ENCODE results near the gene GAB1. TPM values are rescaled to one million over a fixed set of nuclear protein-coding genes. Genes with fewer than 3 reads are reported as not detected.

Gene GAB1
- total RNA-seq, 1 experiment from 2014 or later, result 3.8 TPM

DNA sequence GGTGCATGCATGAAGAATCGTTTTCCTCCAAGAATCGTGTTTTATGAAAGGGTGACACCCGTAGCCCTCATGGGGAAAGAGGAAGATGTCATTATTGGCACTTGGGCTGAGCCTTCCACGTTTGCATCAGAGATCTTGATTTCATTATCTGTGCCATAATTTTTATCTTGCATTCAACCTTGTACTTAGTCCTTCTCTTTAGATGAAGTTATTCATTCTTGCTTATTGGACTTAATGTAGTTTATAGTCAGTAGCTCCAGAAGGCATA lies 66.8 kb downstream of the GAB1 start:
- H3K9me3 ChIP-seq (ENCODE audit: control insufficient read depth in 1 of 2, insufficient read depth in 1 of 2, low read depth in 1 of 2, low read length in 2 of 2), result no peaks in the 10 kb centered on the region
- CTCF ChIA-PET, result interaction anchor here (1.1 kb wide), 1 partner anchor 9 kb away, joined by 3 read pairs; no protein-coding TSS in a partner anchor
- POLR2A ChIA-PET, result no interaction called here
- H3K36me3 ChIP-seq (ENCODE audit: control insufficient read depth in 1 of 2, insufficient read depth in 2 of 2, low read length in 2 of 2), result no peaks in the 10 kb centered on the region
- RAD21 ChIA-PET (ENCODE audit: low non-redundant PET in 1 of 2, low total read pairs in 2 of 2, uncharacterized antibody in 2 of 2, unreplicated experiment in 2 of 2), result no interaction called here
- H3K27ac ChIP-seq (ENCODE audit: low read depth, low read length), result no peak overlapping the region
- no peak overlapping the region for H3K4me2 ChIP-seq (ENCODE audit: low read length)
- no peak overlapping the region for H3K9ac ChIP-seq (ENCODE audit: low read length)
- ATAC-seq (no peak), DNase-seq (ENCODE audit: low read depth, low spot score) (no peak)
- H3K4me3 ChIP-seq (replicated peaks in 1 of 2; ENCODE audit: low read depth in 1 of 2, low read length in 2 of 2), result no peak overlapping the region
- peaks cover 2 to 6% of the 10 kb centered on the region in 2 experiments; a peak in 2 of 4 replicates for H3K4me1 ChIP-seq (ENCODE audit: control insufficient read depth in 1 of 2, insufficient read depth in 2 of 2, low read length in 2 of 2)
- intact Hi-C loops (cut with micrococcal nuclease), result no loop called here
- H3K9me2 ChIP-seq (ENCODE audit: insufficient read depth), result no peaks in the 10 kb centered on the region
- BruUV-seq (replicated peaks), result no TSS peak
- TF ChIP-seq CEBPB (IDR thresholded peaks at IDR 0.05; ENCODE audit: low read depth), result no peak
- no peak for TF ChIP-seq SIN3A (IDR thresholded peaks at IDR 0.05; ENCODE audit: low read depth)
- TF ChIP-seq ZFX (IDR thresholded peaks at IDR 0.05), result no peak
- TF ChIP-seq ELF1 (IDR thresholded peaks at IDR 0.05; ENCODE audit: borderline replicate concordance, low read depth), result no peak
- TF ChIP-seq POLR2A (IDR thresholded peaks at IDR 0.05; ENCODE audit: borderline replicate concordance, extremely low read depth, insufficient read depth, insufficient read length), result no peak
- TF ChIP-seq YY1 (IDR thresholded peaks at IDR 0.05; ENCODE audit: extremely low read depth, insufficient replicate concordance, low read depth, low read length), result no peak
- TF ChIP-seq ZNF274 (IDR thresholded peaks at IDR 0.05; ENCODE audit: low read depth, low read length), result no peak
- no peaks in the 10 kb centered on the region for H3K79me2 ChIP-seq (ENCODE audit: insufficient read depth, low read length)
- H4K20me1 ChIP-seq (ENCODE audit: insufficient read depth), result no peaks in the 10 kb centered on the region
- H2AFZ ChIP-seq (ENCODE audit: low read depth, low read length, poor library complexity, severe bottlenecking), result no peak overlapping the region
- no peaks in the 10 kb centered on the region for H3K27me3 ChIP-seq (ENCODE audit: insufficient read depth, low read length)

DNA sequence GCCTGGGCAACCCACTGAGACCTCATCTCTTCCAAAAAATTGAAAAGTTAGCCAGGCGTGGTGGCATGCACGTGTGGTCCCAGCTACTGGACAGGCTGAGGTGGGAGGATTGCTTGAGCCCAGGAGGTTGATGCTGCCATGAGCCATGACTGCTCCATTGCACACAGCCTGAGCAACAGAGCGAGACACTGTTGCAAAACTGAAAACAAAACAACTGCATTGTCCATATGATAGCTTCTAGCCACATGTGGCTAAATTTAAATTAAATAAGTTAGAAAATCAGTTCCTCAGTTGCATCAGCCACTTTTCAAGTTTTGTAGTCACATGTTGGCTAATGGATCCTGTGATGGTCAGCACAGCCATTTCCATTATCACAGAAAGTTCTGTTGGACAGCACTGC lies 67.9 kb downstream of the GAB1 start:
- intact Hi-C loops (cut with micrococcal nuclease), result no loop called here
- BruUV-seq (replicated peaks), result no TSS peak
- Histone ChIP-seq H3K27ac (ENCODE audit: low read depth, low read length) (no peak overlapping the region), H2AFZ (ENCODE audit: low read depth, low read length, poor library complexity, severe bottlenecking) (no peak overlapping the region), H3K79me2 (ENCODE audit: insufficient read depth, low read length) (no peaks in the 10 kb centered on the region), H3K4me2 (ENCODE audit: low read length) (no peak overlapping the region), H3K9ac (ENCODE audit: low read length) (no peak overlapping the region), H3K4me1 (ENCODE audit: control insufficient read depth in 1 of 2, insufficient read depth in 2 of 2, low read length in 2 of 2) (no peaks in the 10 kb centered on the region), H4K20me1 (ENCODE audit: insufficient read depth) (no peaks in the 10 kb centered on the region), H3K27me3 (ENCODE audit: insufficient read depth, low read length) (no peaks in the 10 kb centered on the region), H3K9me2 (ENCODE audit: insufficient read depth) (no peaks in the 10 kb centered on the region), H3K4me3 (replicated peaks in 1 of 2; ENCODE audit: low read depth in 1 of 2, low read length in 2 of 2) (no peak overlapping the region), H3K36me3 (ENCODE audit: control insufficient read depth in 1 of 2, insufficient read depth in 2 of 2, low read length in 2 of 2) (no peaks in the 10 kb centered on the region), H3K9me3 (ENCODE audit: control insufficient read depth in 1 of 2, insufficient read depth in 1 of 2, low read depth in 1 of 2, low read length in 2 of 2) (no peaks in the 10 kb centered on the region)
- ChIA-PET POLR2A (no interaction called here), RAD21 (ENCODE audit: low non-redundant PET in 1 of 2, low total read pairs in 2 of 2, uncharacterized antibody in 2 of 2, unreplicated experiment in 2 of 2) (no interaction called here), CTCF (no interaction called here)
- ATAC-seq (no peak), DNase-seq (ENCODE audit: low read depth, low spot score) (no peak)
- no peak for TF ChIP-seq ZFX (IDR thresholded peaks at IDR 0.05)

Measured in HCT116 (cell line).